Measurements from ENCODE around the gene CARD10.

GRCh38 chr22:37504964-37505363, 14.3 kb downstream of the CARD10 start:
- TF ChIP-seq CTCF (IDR thresholded peaks at IDR 0.05; ENCODE audit: low read depth, low read length), result no peak
- TF ChIP-seq POLR2A (IDR thresholded peaks at IDR 0.05; ENCODE audit: extremely low read depth, insufficient read length), result no peak
